HEK293 (cell line): ENCODE results near the gene UPK3A.

ENCODE experiments used
- CTCF ChIA-PET: fragments of 350-600 bp; formaldehyde crosslinking; extraction: SDS; loops from one replicate; lab custom pipeline; 2021; ENCODE audit warnings: antibody characterized with exemption; lab: Yijun Ruan, JAX
- POLR2A ChIA-PET: fragments of 300-600 bp; formaldehyde crosslinking; extraction: SDS; loops from one replicate; lab custom pipeline; 2020; ENCODE audit warnings: antibody characterized with exemption, inconsistent platforms; lab: Yijun Ruan, JAX
- H3K27ac ChIP-seq: fragments of 200-500 bp; sonication (Bioruptor generic); 2 replicates; pipeline ENCODE4 v1.5.1; 2014; ENCODE audit warnings: low read depth, low read length, control low read depth, inconsistent platforms; ENCODE audit errors: extremely low read depth
- H3K36me3 ChIP-seq, 2 experiments: fragments of 200-500 bp in 1 of 2; sonication (Bioruptor generic) in 1 of 2; 1 replicate in 1 of 2; 2 replicates in 1 of 2; pipeline ENCODE4 v1.5.1; 2014 to 2017; ENCODE audit warnings: inconsistent platforms in 2 of 2, low read length in 2 of 2; ENCODE audit not compliant: control insufficient read depth in 2 of 2, insufficient read depth in 1 of 2
- H3K4me1 ChIP-seq: fragments of 200-500 bp; sonication (Bioruptor generic); 2 replicates; pipeline ENCODE4 v1.5.1; 2014; ENCODE audit warnings: mild to moderate bottlenecking, low read length, inconsistent platforms; ENCODE audit not compliant: control insufficient read depth, insufficient read depth
- H3K4me3 ChIP-seq: 2 replicates; pipeline ENCODE4 v1.5.1; 2011; ENCODE audit warnings: low read depth, mild to moderate bottlenecking, control low read depth, low read length, moderate library complexity
- H3K9me3 ChIP-seq: fragments of 200-500 bp; sonication (Bioruptor generic); 2 replicates; pipeline ENCODE4 v1.5.1; 2014; ENCODE audit warnings: low read depth, low read length, inconsistent platforms; ENCODE audit not compliant: control insufficient read depth, insufficient read depth
- MYNN ChIP-seq: fragments of 450-650 bp; formaldehyde crosslinking; IDR thresholded peaks from 2 replicates; pipeline ENCODE4 v1.5.1; 2016; ENCODE audit warnings: missing biosample characterization, missing genetic modification characterization, borderline replicate concordance
- WT1 ChIP-seq: fragments of 450-650 bp; formaldehyde crosslinking; IDR thresholded peaks from 2 replicates; pipeline ENCODE4 v1.5.1; 2016; ENCODE audit warnings: missing biosample characterization, missing genetic modification characterization
- ZBTB8A ChIP-seq: fragments of 450-650 bp; formaldehyde crosslinking; IDR thresholded peaks from 2 replicates; pipeline ENCODE4 v1.5.1; 2016; ENCODE audit warnings: missing biosample characterization, missing genetic modification characterization
- ZEB2 ChIP-seq: fragments of 450-650 bp; formaldehyde crosslinking; IDR thresholded peaks from 2 replicates; pipeline ENCODE4 v1.5.1; 2016; ENCODE audit warnings: missing biosample characterization, missing genetic modification characterization
- ZNF10 ChIP-seq: fragments of 450-650 bp; formaldehyde crosslinking; IDR thresholded peaks from 2 replicates; pipeline ENCODE4 v1.5.1; 2017; ENCODE audit warnings: missing biosample characterization, missing genetic modification characterization
- ZNF157 ChIP-seq: fragments of 450-650 bp; formaldehyde crosslinking; IDR thresholded peaks from 2 replicates; pipeline ENCODE4 v1.5.1; 2016; ENCODE audit warnings: missing biosample characterization, missing genetic modification characterization
- ZNF175 ChIP-seq: fragments of 450-650 bp; formaldehyde crosslinking; IDR thresholded peaks from 2 replicates; pipeline ENCODE4 v1.5.1; 2016; ENCODE audit warnings: missing biosample characterization, missing genetic modification characterization
- ZNF335 ChIP-seq: fragments of 450-650 bp; formaldehyde crosslinking; conservative IDR thresholded peaks from 2 replicates; pipeline ENCODE4 v1.5.1; 2016; ENCODE audit warnings: missing biosample characterization, missing genetic modification characterization
- ZNF404 ChIP-seq: fragments of 450-650 bp; formaldehyde crosslinking; IDR thresholded peaks from 2 replicates; pipeline ENCODE4 v1.5.1; 2017; ENCODE audit warnings: missing biosample characterization, missing genetic modification characterization
- ZNF518A ChIP-seq: fragments of 450-650 bp; formaldehyde crosslinking; conservative IDR thresholded peaks from 2 replicates; pipeline ENCODE4 v1.5.1; 2016; ENCODE audit warnings: low read depth, missing biosample characterization, missing genetic modification characterization
- ZNF558 ChIP-seq: fragments of 450-650 bp; formaldehyde crosslinking; IDR thresholded peaks from 2 replicates; pipeline ENCODE4 v1.5.1; 2016; ENCODE audit warnings: missing biosample characterization, missing genetic modification characterization
- ZNF580 ChIP-seq: fragments of 450-650 bp; formaldehyde crosslinking; IDR thresholded peaks from 2 replicates; pipeline ENCODE4 v1.5.1; 2016; ENCODE audit warnings: missing biosample characterization, missing genetic modification characterization
- ZNF621 ChIP-seq: fragments of 450-650 bp; formaldehyde crosslinking; IDR thresholded peaks from 2 replicates; pipeline ENCODE4 v1.5.1; 2017; ENCODE audit warnings: missing biosample characterization, missing genetic modification characterization
- ZNF777 ChIP-seq: fragments of 450-650 bp; formaldehyde crosslinking; IDR thresholded peaks from 2 replicates; pipeline ENCODE4 v1.5.1; 2017; ENCODE audit warnings: missing biosample characterization, missing genetic modification characterization, borderline replicate concordance
- ZNF785 ChIP-seq: fragments of 450-650 bp; formaldehyde crosslinking; IDR thresholded peaks from 2 replicates; pipeline ENCODE4 v1.5.1; 2016; ENCODE audit warnings: missing biosample characterization, missing genetic modification characterization
- TF ChIP-seq, protein P1 (sequence below): fragments of 450-650 bp; formaldehyde crosslinking; IDR thresholded peaks from 2 replicates; pipeline ENCODE4 v1.5.1; 2016; ENCODE audit warnings: missing biosample characterization, missing genetic modification characterization
- TF ChIP-seq, protein P2 (sequence below): fragments of 450-650 bp; formaldehyde crosslinking; IDR thresholded peaks from 2 replicates; pipeline ENCODE4 v1.5.1; 2016; ENCODE audit warnings: missing biosample characterization, missing genetic modification characterization, borderline replicate concordance
- TF ChIP-seq, protein P3 (sequence below): fragments of 450-650 bp; formaldehyde crosslinking; IDR thresholded peaks from 2 replicates; pipeline ENCODE4 v1.5.1; 2017; ENCODE audit warnings: missing biosample characterization, mild to moderate bottlenecking, missing genetic modification characterization, moderate library complexity

UPK3A gene

GRCh38 chr22:45306139-45306538 is 21.4 kb downstream of the UPK3A start:
- TF ChIP-seq WT1 (tag by site-specific recombination) (no peak), ZNF558 (tag by site-specific recombination) (no peak), ZNF10 (tag by site-specific recombination) (no peak)
- TF ChIP-seq, protein P1, sequence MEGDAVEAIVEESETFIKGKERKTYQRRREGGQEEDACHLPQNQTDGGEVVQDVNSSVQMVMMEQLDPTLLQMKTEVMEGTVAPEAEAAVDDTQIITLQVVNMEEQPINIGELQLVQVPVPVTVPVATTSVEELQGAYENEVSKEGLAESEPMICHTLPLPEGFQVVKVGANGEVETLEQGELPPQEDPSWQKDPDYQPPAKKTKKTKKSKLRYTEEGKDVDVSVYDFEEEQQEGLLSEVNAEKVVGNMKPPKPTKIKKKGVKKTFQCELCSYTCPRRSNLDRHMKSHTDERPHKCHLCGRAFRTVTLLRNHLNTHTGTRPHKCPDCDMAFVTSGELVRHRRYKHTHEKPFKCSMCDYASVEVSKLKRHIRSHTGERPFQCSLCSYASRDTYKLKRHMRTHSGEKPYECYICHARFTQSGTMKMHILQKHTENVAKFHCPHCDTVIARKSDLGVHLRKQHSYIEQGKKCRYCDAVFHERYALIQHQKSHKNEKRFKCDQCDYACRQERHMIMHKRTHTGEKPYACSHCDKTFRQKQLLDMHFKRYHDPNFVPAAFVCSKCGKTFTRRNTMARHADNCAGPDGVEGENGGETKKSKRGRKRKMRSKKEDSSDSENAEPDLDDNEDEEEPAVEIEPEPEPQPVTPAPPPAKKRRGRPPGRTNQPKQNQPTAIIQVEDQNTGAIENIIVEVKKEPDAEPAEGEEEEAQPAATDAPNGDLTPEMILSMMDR (tag by site-specific recombination) = no peak
- H3K36me3 ChIP-seq = no peaks in the 10 kb centered on the region
- ChIA-PET CTCF (no interaction called here), POLR2A (no interaction called here)
- H3K27ac ChIP-seq = no peak overlapping the region
- H3K9me3 ChIP-seq = no peaks in the 10 kb centered on the region
- no peak overlapping the region for H3K4me3 ChIP-seq
- H3K4me1 ChIP-seq = peaks cover 11% of the 10 kb centered on the region; the same call in 1 of the 2 replicates

- Histone ChIP-seq H3K36me3 (peaks cover 0 to 8% of the 10 kb centered on the region in 2 experiments; a peak in 2 of 3 replicates), H3K27ac (no peak overlapping the region; the same call in 1 of the 2 replicates), H3K4me3 (no peak overlapping the region), H3K4me1 (peaks cover 11% of the 10 kb centered on the region; the same call in 1 of the 2 replicates), H3K9me3 (no peaks in the 10 kb centered on the region)
- POLR2A ChIA-PET = no interaction called here
- CTCF ChIA-PET = interaction anchor here (0.6 to 1.6 kb wide), 3 partner anchors 9 to 834 kb away, joined by 3 to 7 read pairs (median 3); no protein-coding TSS in a partner anchor
- TF ChIP-seq ZEB2 (no peak), ZNF404 (tag by site-specific recombination) (no peak), ZNF518A (tag by site-specific recombination) (peak; percentile 49; the same call in 1 of the 2 replicates), ZNF785 (no peak), ZBTB8A (no peak), ZNF335 (tag by site-specific recombination) (peak; percentile 92), ZNF621 (tag by site-specific recombination) (no peak), ZNF157 (tag by site-specific recombination) (no peak), ZNF777 (tag by site-specific recombination) (no peak), ZNF580 (tag by site-specific recombination) (no peak), ZNF175 (no peak), MYNN (tag by site-specific recombination) (no peak)
- TF ChIP-seq, protein P2, sequence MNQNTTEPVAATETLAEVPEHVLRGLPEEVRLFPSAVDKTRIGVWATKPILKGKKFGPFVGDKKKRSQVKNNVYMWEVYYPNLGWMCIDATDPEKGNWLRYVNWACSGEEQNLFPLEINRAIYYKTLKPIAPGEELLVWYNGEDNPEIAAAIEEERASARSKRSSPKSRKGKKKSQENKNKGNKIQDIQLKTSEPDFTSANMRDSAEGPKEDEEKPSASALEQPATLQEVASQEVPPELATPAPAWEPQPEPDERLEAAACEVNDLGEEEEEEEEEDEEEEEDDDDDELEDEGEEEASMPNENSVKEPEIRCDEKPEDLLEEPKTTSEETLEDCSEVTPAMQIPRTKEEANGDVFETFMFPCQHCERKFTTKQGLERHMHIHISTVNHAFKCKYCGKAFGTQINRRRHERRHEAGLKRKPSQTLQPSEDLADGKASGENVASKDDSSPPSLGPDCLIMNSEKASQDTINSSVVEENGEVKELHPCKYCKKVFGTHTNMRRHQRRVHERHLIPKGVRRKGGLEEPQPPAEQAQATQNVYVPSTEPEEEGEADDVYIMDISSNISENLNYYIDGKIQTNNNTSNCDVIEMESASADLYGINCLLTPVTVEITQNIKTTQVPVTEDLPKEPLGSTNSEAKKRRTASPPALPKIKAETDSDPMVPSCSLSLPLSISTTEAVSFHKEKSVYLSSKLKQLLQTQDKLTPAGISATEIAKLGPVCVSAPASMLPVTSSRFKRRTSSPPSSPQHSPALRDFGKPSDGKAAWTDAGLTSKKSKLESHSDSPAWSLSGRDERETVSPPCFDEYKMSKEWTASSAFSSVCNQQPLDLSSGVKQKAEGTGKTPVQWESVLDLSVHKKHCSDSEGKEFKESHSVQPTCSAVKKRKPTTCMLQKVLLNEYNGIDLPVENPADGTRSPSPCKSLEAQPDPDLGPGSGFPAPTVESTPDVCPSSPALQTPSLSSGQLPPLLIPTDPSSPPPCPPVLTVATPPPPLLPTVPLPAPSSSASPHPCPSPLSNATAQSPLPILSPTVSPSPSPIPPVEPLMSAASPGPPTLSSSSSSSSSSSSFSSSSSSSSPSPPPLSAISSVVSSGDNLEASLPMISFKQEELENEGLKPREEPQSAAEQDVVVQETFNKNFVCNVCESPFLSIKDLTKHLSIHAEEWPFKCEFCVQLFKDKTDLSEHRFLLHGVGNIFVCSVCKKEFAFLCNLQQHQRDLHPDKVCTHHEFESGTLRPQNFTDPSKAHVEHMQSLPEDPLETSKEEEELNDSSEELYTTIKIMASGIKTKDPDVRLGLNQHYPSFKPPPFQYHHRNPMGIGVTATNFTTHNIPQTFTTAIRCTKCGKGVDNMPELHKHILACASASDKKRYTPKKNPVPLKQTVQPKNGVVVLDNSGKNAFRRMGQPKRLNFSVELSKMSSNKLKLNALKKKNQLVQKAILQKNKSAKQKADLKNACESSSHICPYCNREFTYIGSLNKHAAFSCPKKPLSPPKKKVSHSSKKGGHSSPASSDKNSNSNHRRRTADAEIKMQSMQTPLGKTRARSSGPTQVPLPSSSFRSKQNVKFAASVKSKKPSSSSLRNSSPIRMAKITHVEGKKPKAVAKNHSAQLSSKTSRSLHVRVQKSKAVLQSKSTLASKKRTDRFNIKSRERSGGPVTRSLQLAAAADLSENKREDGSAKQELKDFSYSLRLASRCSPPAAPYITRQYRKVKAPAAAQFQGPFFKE (tag by site-specific recombination) = no peak
- TF ChIP-seq, protein P3, sequence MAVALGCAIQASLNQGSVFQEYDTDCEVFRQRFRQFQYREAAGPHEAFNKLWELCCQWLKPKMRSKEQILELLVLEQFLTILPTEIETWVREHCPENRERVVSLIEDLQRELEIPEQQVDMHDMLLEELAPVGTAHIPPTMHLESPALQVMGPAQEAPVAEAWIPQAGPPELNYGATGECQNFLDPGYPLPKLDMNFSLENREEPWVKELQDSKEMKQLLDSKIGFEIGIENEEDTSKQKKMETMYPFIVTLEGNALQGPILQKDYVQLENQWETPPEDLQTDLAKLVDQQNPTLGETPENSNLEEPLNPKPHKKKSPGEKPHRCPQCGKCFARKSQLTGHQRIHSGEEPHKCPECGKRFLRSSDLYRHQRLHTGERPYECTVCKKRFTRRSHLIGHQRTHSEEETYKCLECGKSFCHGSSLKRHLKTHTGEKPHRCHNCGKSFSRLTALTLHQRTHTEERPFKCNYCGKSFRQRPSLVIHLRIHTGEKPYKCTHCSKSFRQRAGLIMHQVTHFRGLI (tag by site-specific recombination) = peak; percentile 60; the same call in 1 of the 2 replicates
Measured at GRCh38 chr22:45308391-45308956, 23.7 kb downstream of the UPK3A start.
